ENCODE results near the gene UQCRH. TPM values are rescaled to one million over a fixed set of nuclear protein-coding genes. Genes with fewer than 3 reads are reported as not detected.

UQCRH gene
- total and polyA plus RNA-seq, 2 of the 8 experiments (the other 6 are each of a cell fraction or from before 2014, with no cell fraction given), result 626 to 1,112 TPM

GRCh38 chr1:46303872-46304326, 401 bp downstream of the UQCRH start:
- H2AK5ac ChIP-seq (ENCODE audit: low read depth, low read length), result 0 out of 2 replicates have a peak overlapping the region, but pooled peaks have one; percentile 41
- WGBS, 2 experiments (ENCODE audit: extremely low coverage in 1 of 2, insufficient coverage in 1 of 2, insufficient read length in 1 of 2, insufficient replicate concordance in 2 of 2, low coverage in 1 of 2, low lambda C conversion rate in 2 of 2, missing lambda C conversion rate in 1 of 2), result 1% methylated on average over 14 of the region's 14 CpGs; no CpG with 5 or more reads in 1 of the 2 experiments
- peak overlapping the region; percentile 92 for H3K27ac ChIP-seq (ENCODE audit: low read depth, low read length)
- CTCF ChIA-PET (ENCODE audit: partially characterized antibody), result interaction anchor here (0.6 to 2.3 kb wide), 13 partner anchors 14 to 859 kb away, joined by 3 to 21 read pairs (median 4); partner anchors contain the start of gene NSUN4
- peak overlapping the region; percentile 74 for H4K5ac ChIP-seq (ENCODE audit: insufficient read length, low read depth, low read length)
- POLR2A ChIA-PET (ENCODE audit: partially characterized antibody), result interaction anchor here (1.1 to 33.1 kb wide), 20 partner anchors 8 to 110 kb away, joined by 3 to 689 read pairs (median 10); partner anchors contain the start of genes NSUN4 and RAD54L
- peaks cover 9 to 13% of the 10 kb centered on the region in 2 experiments for H4K20me1 ChIP-seq (replicated peaks in 1 of 2; ENCODE audit: control insufficient read depth in 1 of 2, insufficient read depth in 2 of 2, low read length in 2 of 2)
- no peaks in the 10 kb centered on the region for H3K79me1 ChIP-seq (ENCODE audit: low read depth, low read length)
- H3K23ac ChIP-seq (ENCODE audit: insufficient read length), result no peak overlapping the region
- peak overlapping the region; percentile 20; the same call in 1 of the 2 replicates for H2BK5ac ChIP-seq (ENCODE audit: low read depth, low read length)
- H3K4me1 ChIP-seq (replicated peaks in 1 of 4; ENCODE audit: control insufficient read depth in 3 of 4, insufficient read depth in 4 of 4, low read length in 3 of 4), result peaks cover 5 to 19% (median 13%) of the 10 kb centered on the region in 4 experiments
- H3K18ac ChIP-seq (ENCODE audit: extremely low read depth, low read length), result peak overlapping the region; percentile 63; the same call in 1 of the 2 replicates
- H3K4me2 ChIP-seq (ENCODE audit: insufficient read depth in 1 of 2, low read depth in 2 of 2, low read length in 2 of 2), result peak overlapping the region; percentile 67 to 80
- no peak overlapping the region for H2BK120ac ChIP-seq (replicated peaks; ENCODE audit: low read depth, low read length)
- H3K9me3 ChIP-seq (ENCODE audit: insufficient read depth in 2 of 2, low read depth in 1 of 2, low read length in 1 of 2), result no peaks in the 10 kb centered on the region
- FAIRE-seq (no peak), DNase-seq (ENCODE audit: low read depth in 1 of 2, low spot score in 2 of 2) (no peak)
- H3K4me3 ChIP-seq (ENCODE audit: extremely low read depth in 1 of 4, insufficient read depth in 2 of 4, low read depth in 3 of 4, low read length in 4 of 4), result peak overlapping the region; percentile 84 to 97 (median 90)
- H3K4ac ChIP-seq (replicated peaks; ENCODE audit: insufficient read length, low read depth, low read length), result peak overlapping the region; percentile 19
- peak overlapping the region; percentile 96; the same call in 1 of the 2 replicates for H4K8ac ChIP-seq (ENCODE audit: extremely low read depth, insufficient read depth, low read length)
- no peaks in the 10 kb centered on the region for H3K27me3 ChIP-seq (replicated peaks in 1 of 4; ENCODE audit: control insufficient read depth in 3 of 4, extremely low read depth in 1 of 4, insufficient read depth in 3 of 4, low read length in 3 of 4)
- H3K36me3 ChIP-seq (ENCODE audit: control insufficient read depth in 2 of 4, insufficient read depth in 4 of 4, low read length in 3 of 4), result peaks cover 0 to 15% (median 0%) of the 10 kb centered on the region in 4 experiments; a peak in 3 of 8 replicates
- no peak overlapping the region for H2BK15ac ChIP-seq (ENCODE audit: low read length)
- H2BK20ac ChIP-seq (ENCODE audit: low read length), result no peak overlapping the region
- H3K9ac ChIP-seq (replicated peaks in 1 of 4; ENCODE audit: extremely low read depth in 1 of 4, low read depth in 3 of 4, low read length in 3 of 4), result peak overlapping the region; percentile 80 to 87 (median 84)
- 0 out of 2 replicates have a peak, but pooled peaks have one; percentile 59 for TF ChIP-seq PHF8 (conservative IDR thresholded peaks at IDR 0.05; ENCODE audit: low read depth, low read length)
- TF ChIP-seq TEAD4 (IDR thresholded peaks at IDR 0.05; ENCODE audit: low read depth, low read length), result no peak
- 0 out of 2 replicates have a peak, but pooled peaks have one; percentile 21 for TF ChIP-seq TAF1 (IDR thresholded peaks at IDR 0.05; ENCODE audit: low read depth, low read length)
- TF ChIP-seq KDM4A (IDR thresholded peaks at IDR 0.05; ENCODE audit: low read depth, low read length, severe bottlenecking), result peak; percentile 3
- TF ChIP-seq RXRA (IDR thresholded peaks at IDR 0.05; ENCODE audit: insufficient read depth, low read depth, low read length), result no peak
- H4K91ac ChIP-seq (replicated peaks; ENCODE audit: insufficient read length, low read length), result peak overlapping the region; percentile 72
- peak overlapping the region; percentile 57 for H3K56ac ChIP-seq (replicated peaks; ENCODE audit: insufficient read length, low read depth, low read length)
- H3K14ac ChIP-seq (ENCODE audit: insufficient read length), result no peak overlapping the region
- peak overlapping the region; percentile 62; the same call in 1 of the 2 replicates for H2BK12ac ChIP-seq (ENCODE audit: low read depth, low read length)
- peaks cover 41 to 84% of the 10 kb centered on the region in 2 experiments for H3K79me2 ChIP-seq (ENCODE audit: control insufficient read depth in 1 of 2, insufficient read depth in 2 of 2, low read length in 2 of 2)
- H2AFZ ChIP-seq (ENCODE audit: low read length), result no peak overlapping the region
- peaks cover 8% of the 10 kb centered on the region; the same call in 1 of the 2 replicates for H3K23me2 ChIP-seq (ENCODE audit: low read depth, low read length)
